ENCODE measurements around the gene MZT1. TPM values are rescaled to one million over a fixed set of nuclear protein-coding genes. Genes with fewer than 3 reads are reported as not detected.

MZT1 gene
- total RNA-seq, 4 donors from 2014 or later, result 2.8 to 15.0 (median 9.3) TPM

DNA sequence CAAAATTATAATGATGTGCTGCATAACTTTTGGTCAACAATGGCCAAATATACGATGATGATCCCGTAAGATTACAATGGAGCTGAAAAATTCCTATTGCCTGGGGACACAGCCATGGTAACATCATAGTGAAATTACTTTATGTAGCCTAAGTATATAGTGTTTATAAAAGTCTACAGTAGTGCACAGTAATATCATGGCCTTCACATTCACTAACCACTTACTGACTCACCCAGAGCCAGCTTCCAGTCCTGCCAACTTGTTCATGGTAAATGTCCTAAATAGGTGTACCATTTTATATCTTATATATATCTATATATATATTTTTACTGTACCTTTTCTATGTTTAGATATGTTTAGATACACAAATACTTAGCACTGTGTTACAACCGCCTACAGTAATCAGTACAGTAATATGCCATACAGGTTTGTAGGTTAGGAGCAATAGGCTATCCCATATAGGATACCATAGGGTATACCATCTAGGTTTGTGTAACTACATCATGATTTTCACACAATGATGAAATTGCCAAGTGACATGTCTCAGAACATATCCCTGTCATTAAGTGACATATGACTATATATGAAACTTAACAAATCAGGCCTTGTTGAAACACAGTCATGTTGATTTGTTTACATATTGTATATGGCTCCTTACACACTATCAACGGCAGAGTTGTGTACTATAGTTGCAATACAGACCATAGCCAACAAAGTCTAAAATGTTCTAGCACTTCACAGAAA lies 30.5 kb upstream of the MZT1 start:
- no peak for TF ChIP-seq CTCF (IDR thresholded peaks at IDR 0.05)
- no peak for TF ChIP-seq POLR2A (IDR thresholded peaks at IDR 0.05)
- H3K27ac ChIP-seq, result no peak overlapping the region
- no peak overlapping the region for H3K4me3 ChIP-seq
- no peaks in the 10 kb centered on the region for H3K9me3 ChIP-seq
- intact Hi-C loops (cut with DNase I), result no loop called here
- H3K27me3 ChIP-seq, result no peaks in the 10 kb centered on the region
- H3K4me1 ChIP-seq, result no peaks in the 10 kb centered on the region
- 57 to 70% methylated on average over 4 of the region's 4 CpGs for WGBS, 2 donors
- no peak for DNase-seq
- peaks cover 10 to 99% (median 35%) of the 10 kb centered on the region in 3 donors for H3K36me3 ChIP-seq

DNA sequence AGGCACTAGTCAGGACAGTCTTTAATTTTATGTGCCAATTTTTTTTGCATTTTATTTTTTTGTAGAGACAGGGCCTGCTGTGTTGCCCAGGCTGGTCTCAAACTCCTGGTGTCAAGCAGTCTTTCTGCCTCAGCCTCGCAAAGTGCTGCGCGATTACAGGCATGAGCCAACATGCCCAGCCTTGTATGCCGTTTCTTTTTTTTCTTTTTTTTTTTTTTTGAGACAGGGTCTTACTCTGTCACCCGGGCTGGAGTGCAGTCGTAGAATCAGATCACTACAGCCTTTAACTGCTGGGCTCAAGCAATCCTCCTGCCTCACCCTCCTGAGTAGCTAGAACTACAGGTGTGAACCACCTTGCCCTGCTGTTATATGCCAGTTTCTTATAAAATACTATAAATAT lies 26.7 kb upstream of the MZT1 start:
- Histone ChIP-seq H3K27ac (no peak overlapping the region), H3K27me3 (no peaks in the 10 kb centered on the region), H3K36me3 (peaks cover 3 to 91% (median 11%) of the 10 kb centered on the region in 3 donors), H3K4me3 (no peak overlapping the region), H3K9me3 (no peaks in the 10 kb centered on the region), H3K4me1 (no peaks in the 10 kb centered on the region)
- 47 to 56% methylated on average over 6 of the region's 6 CpGs for WGBS, 2 donors
- no peak for TF ChIP-seq CTCF (IDR thresholded peaks at IDR 0.05)
- TF ChIP-seq POLR2A (IDR thresholded peaks at IDR 0.05), result no peak
- DNase-seq, result no peak
- intact Hi-C loops (cut with DNase I), result no loop called here

GRCh38 chr13:72751220-72751619 lies 23.8 kb upstream of the MZT1 start:
- Histone ChIP-seq H3K27ac (no peak overlapping the region), H3K36me3 (peaks cover 0 to 89% (median 0%) of the 10 kb centered on the region in 3 donors), H3K9me3 (no peaks in the 10 kb centered on the region), H3K27me3 (no peaks in the 10 kb centered on the region), H3K4me1 (no peaks in the 10 kb centered on the region), H3K4me3 (no peak overlapping the region)
- no peak for DNase-seq
- intact Hi-C loops (cut with DNase I), result no loop called here
- TF ChIP-seq POLR2A (IDR thresholded peaks at IDR 0.05) (no peak), CTCF (IDR thresholded peaks at IDR 0.05) (no peak)

DNA sequence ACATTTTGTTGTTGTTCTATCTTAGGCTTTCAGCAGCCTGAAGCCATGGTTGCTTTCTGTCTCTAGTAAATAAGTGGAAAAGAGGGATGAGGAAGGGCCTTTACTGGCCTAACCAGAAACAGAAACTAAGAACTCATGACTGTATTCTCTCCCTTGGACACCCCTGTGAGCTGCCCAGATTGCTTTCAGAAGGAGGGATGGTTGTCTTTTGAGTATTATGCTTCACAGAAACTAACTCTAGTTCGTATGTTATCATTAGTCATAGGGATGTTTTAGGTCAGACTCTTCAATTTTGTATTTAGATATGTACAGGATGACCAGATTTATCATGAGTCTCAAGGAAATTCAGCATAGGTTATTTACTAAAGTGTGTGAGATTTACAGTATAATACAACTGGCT lies 17.8 kb upstream of the MZT1 start:
- WGBS, 2 donors, result 67 to 72% methylated on average over 1 of the region's 1 CpG
- H3K27ac ChIP-seq, result no peak overlapping the region

More for the DNA sequence above, 17.8 kb upstream of the MZT1 start:
- DNase-seq, result no peak
- intact Hi-C loops (cut with DNase I), result no loop called here
- H3K36me3 ChIP-seq, result peaks cover 0 to 80% (median 0%) of the 10 kb centered on the region in 3 donors
- H3K9me3 ChIP-seq, result no peaks in the 10 kb centered on the region
- TF ChIP-seq CTCF (IDR thresholded peaks at IDR 0.05) (no peak), POLR2A (IDR thresholded peaks at IDR 0.05) (no peak)
- no peak overlapping the region for H3K4me3 ChIP-seq
- H3K4me1 ChIP-seq, result no peaks in the 10 kb centered on the region
- no peaks in the 10 kb centered on the region for H3K27me3 ChIP-seq

Measured in esophagus squamous epithelium (tissue), 5 donors.